Endodermal cell (in vitro differentiated cells): Measurements from ENCODE around the gene KCNQ1. TPM values are rescaled to one million over a fixed set of nuclear protein-coding genes. Genes with fewer than 3 reads are reported as not detected.

Experiments used
- DNase-seq: peaks from one replicate; pipeline ENCODE4 v3.0.0-alpha.2; 2017
- H3K27ac ChIP-seq: 2 replicates; pipeline ENCODE4 v1.5.1; 2013; ENCODE audit warnings: mild to moderate bottlenecking, low read depth, low read length, moderate library complexity
- H3K27me3 ChIP-seq: 2 replicates; pipeline ENCODE4 v1.6.1; 2013; ENCODE audit warnings: mild to moderate bottlenecking, low read length, moderate library complexity; ENCODE audit not compliant: insufficient read depth, control insufficient read depth, poor library complexity, severe bottlenecking
- H3K36me3 ChIP-seq: 2 replicates; pipeline ENCODE4 v1.7.0; 2013; ENCODE audit warnings: mild to moderate bottlenecking, low read length, moderate library complexity; ENCODE audit not compliant: control insufficient read depth, insufficient read depth
- H3K4me1 ChIP-seq: one replicate; pipeline ENCODE4 v1.7.0; 2013; ENCODE audit warnings: low read length; ENCODE audit not compliant: control insufficient read depth, insufficient read depth
- H3K4me3 ChIP-seq: 2 replicates; pipeline ENCODE4 v1.5.1; 2013; ENCODE audit warnings: mild to moderate bottlenecking, low read length, moderate library complexity
- H3K9ac ChIP-seq: 2 replicates; pipeline ENCODE4 v1.6.1; 2013; ENCODE audit warnings: mild to moderate bottlenecking, low read length, moderate library complexity; ENCODE audit not compliant: poor library complexity, severe bottlenecking; ENCODE audit errors: extremely low read depth
- H3K9me3 ChIP-seq: 2 replicates; pipeline ENCODE4 v1.6.1; 2013; ENCODE audit warnings: mild to moderate bottlenecking, low read length, moderate library complexity; ENCODE audit not compliant: control insufficient read depth
- H3K27ac Mint-ChIP-seq: 2 replicates; pipeline ENCODE4 v1.8.0; 2020; ENCODE audit warnings: mixed read lengths
- H3K27me3 Mint-ChIP-seq: 2 replicates; pipeline ENCODE4 v1.8.0; 2021; ENCODE audit warnings: mild to moderate bottlenecking, mixed read lengths; ENCODE audit not compliant: insufficient read depth
- H3K36me3 Mint-ChIP-seq: 2 replicates; pipeline ENCODE4 v1.8.0; 2020; ENCODE audit warnings: low read depth, mixed read lengths
- H3K4me1 Mint-ChIP-seq: 2 replicates; pipeline ENCODE4 v1.8.0; 2020; ENCODE audit warnings: mixed read lengths
- H3K4me3 Mint-ChIP-seq: 2 replicates; pipeline ENCODE4 v1.8.0; 2020; ENCODE audit warnings: mild to moderate bottlenecking, moderate library complexity, mixed read lengths
- H3K9me3 Mint-ChIP-seq: 2 replicates; pipeline ENCODE4 v1.8.0; 2020; ENCODE audit warnings: mild to moderate bottlenecking, mixed read lengths
- CTCF ChIP-seq: fragments of 200-600 bp; sonication (generic); conservative IDR thresholded peaks from 2 replicates; pipeline ENCODE4 v1.5.0; 2021; ENCODE audit warnings: antibody characterized with exemption, mild to moderate bottlenecking
- WGBS, 2 experiments: methylation state at CpG; one replicate each; pipeline versions ENCODE4 v1.1.5 to v1.1.7; 2013; ENCODE audit warnings: missing lambda C conversion rate in 2 of 2, mixed read lengths in 1 of 2; ENCODE audit not compliant: insufficient coverage in 1 of 2, insufficient read length in 1 of 2; 5-methylcytosine and 5-hydroxymethylcytosine counted together
- total RNA-seq, 2 donors: library from RNA; stranded (reverse); fragmentation: NEBNext Ultra II Directional in 1 of 2; extraction: Animal tissue kit (Norgen Biotek cat#: 25700) in 1 of 2; gene quantifications; 2 replicates in 1 of 2; 3 replicates in 1 of 2; pipeline ENCODE4 v1.2.1, GENCODE V29; 2021

Gene KCNQ1
- total RNA-seq, 2 donors from 2014 or later: 1.8 to 3.5 TPM

GRCh38 chr11:2467695-2468055 is 22.9 kb downstream of the KCNQ1 start:
- DNase-seq: peak; percentile 23
- Histone ChIP-seq H3K27me3 (peaks cover 10% of the 10 kb centered on the region), H3K9me3 (no peaks in the 10 kb centered on the region), H3K9ac (no peak overlapping the region), H3K27ac (no peak overlapping the region), H3K36me3 (no peaks in the 10 kb centered on the region), H3K4me1 (no peaks in the 10 kb centered on the region), H3K4me3 (no peak overlapping the region)
- no peaks in the 10 kb centered on the region for H3K4me1 Mint-ChIP-seq
- TF ChIP-seq CTCF: no peak
- WGBS, 2 experiments: 72 to 92% methylated on average over 2 to 7 of the region's 7 CpGs
- H3K27ac Mint-ChIP-seq: no peak overlapping the region
- peaks cover 35% of the 10 kb centered on the region for H3K27me3 Mint-ChIP-seq
- H3K4me3 Mint-ChIP-seq: no peak overlapping the region
- H3K9me3 Mint-ChIP-seq: no peaks in the 10 kb centered on the region
- H3K36me3 Mint-ChIP-seq: no peaks in the 10 kb centered on the region

- H3K4me1 ChIP-seq: no peaks in the 10 kb centered on the region
- H3K36me3 ChIP-seq: no peaks in the 10 kb centered on the region
- no peak overlapping the region for H3K4me3 ChIP-seq
- no peaks in the 10 kb centered on the region for H3K9me3 ChIP-seq
- Mint-ChIP-seq H3K4me3 (no peak overlapping the region), H3K4me1 (no peaks in the 10 kb centered on the region), H3K9me3 (no peaks in the 10 kb centered on the region), H3K36me3 (no peaks in the 10 kb centered on the region), H3K27me3 (peaks cover 36% of the 10 kb centered on the region), H3K27ac (no peak overlapping the region)
- H3K27me3 ChIP-seq: peaks cover 10% of the 10 kb centered on the region
- TF ChIP-seq CTCF: no peak
- peak; percentile 29 for DNase-seq
- 90 to 94% methylated on average over 14 to 21 of the region's 21 CpGs for WGBS, 2 experiments
- no peak overlapping the region for H3K9ac ChIP-seq
- H3K27ac ChIP-seq: no peak overlapping the region
Measured at GRCh38 chr11:2468363-2469235, 23.8 kb downstream of the KCNQ1 start.

GRCh38 chr11:2470495-2470894 is 25.7 kb downstream of the KCNQ1 start:
- H3K4me1 Mint-ChIP-seq: no peaks in the 10 kb centered on the region
- no peaks in the 10 kb centered on the region for H3K9me3 Mint-ChIP-seq
- TF ChIP-seq CTCF: no peak
- Histone ChIP-seq H3K36me3 (no peaks in the 10 kb centered on the region), H3K4me1 (no peaks in the 10 kb centered on the region), H3K27me3 (peaks cover 14% of the 10 kb centered on the region), H3K9ac (no peak overlapping the region), H3K4me3 (no peak overlapping the region), H3K9me3 (no peaks in the 10 kb centered on the region), H3K27ac (no peak overlapping the region)
- H3K27me3 Mint-ChIP-seq: peaks cover 43% of the 10 kb centered on the region
- H3K4me3 Mint-ChIP-seq: no peak overlapping the region
- H3K27ac Mint-ChIP-seq: no peak overlapping the region
- DNase-seq: peak; percentile 17
- no peaks in the 10 kb centered on the region for H3K36me3 Mint-ChIP-seq
- 91 to 100% methylated on average over 3 to 6 of the region's 7 CpGs for WGBS, 2 experiments
